GM21528 (cell line): ENCODE results near the gene GRM8.
"Not testable (repeated sequence)": the region's sequence is repeated elsewhere in the genome, so short reads cannot be mapped to it uniquely, and the experiment has no call there.

Experiments used
- ATAC-seq: cut with Tn5 transposase; IDR thresholded peaks from one replicate; pipeline ENCODE4 v1.9.1; 2021; ENCODE audit warnings: mild to moderate bottlenecking, moderate library complexity; ENCODE audit not compliant: unreplicated experiment, low FRiP score

Gene GRM8

GRCh38 chr7:126842451-126842850 lies 410.3 kb downstream of the GRM8 start:
- ATAC-seq = no peak

GRCh38 chr7:126840869-126841268 lies 411.9 kb downstream of the GRM8 start:
- no peak for ATAC-seq

GRCh38 chr7:126839624-126840023 lies 413.1 kb downstream of the GRM8 start:
- ATAC-seq = no peak

- no peak for ATAC-seq
Observed at GRCh38 chr7:126838194-126838593, 414.5 kb downstream of the GRM8 start.

- not testable (repeated sequence) for ATAC-seq
Observed at GRCh38 chr7:126831241-126831640, 421.5 kb downstream of the GRM8 start.

GRCh38 chr7:126820925-126821324 lies 431.8 kb downstream of the GRM8 start:
- ATAC-seq = no peak

- no peak for ATAC-seq
Observed at GRCh38 chr7:126819197-126819484, 433.6 kb downstream of the GRM8 start.

- ATAC-seq = no peak
Observed at GRCh38 chr7:126818393-126819196, 434.1 kb downstream of the GRM8 start.

- ATAC-seq = no peak
Observed at GRCh38 chr7:126809188-126809587, 443.6 kb downstream of the GRM8 start.

GRCh38 chr7:126806614-126807013 lies 446.1 kb downstream of the GRM8 start:
- no peak for ATAC-seq

- no peak for ATAC-seq
Observed at GRCh38 chr7:126805351-126805750, 447.4 kb downstream of the GRM8 start.

GRCh38 chr7:126804604-126805003 lies 448.1 kb downstream of the GRM8 start:
- ATAC-seq = peak; percentile 81

- ATAC-seq = no peak
Observed at GRCh38 chr7:126803990-126804389, 448.8 kb downstream of the GRM8 start.

- ATAC-seq = peak; percentile 92
Observed at GRCh38 chr7:126803060-126803665, 449.6 kb downstream of the GRM8 start.

- ATAC-seq = no peak
Observed at GRCh38 chr7:126801733-126802132, 451.0 kb downstream of the GRM8 start.

GRCh38 chr7:126799541-126799940 lies 453.2 kb downstream of the GRM8 start:
- ATAC-seq = no peak

GRCh38 chr7:126792521-126792920 lies 460.2 kb downstream of the GRM8 start:
- no peak for ATAC-seq

GRCh38 chr7:126791306-126791705 lies 461.4 kb downstream of the GRM8 start:
- no peak for ATAC-seq

GRCh38 chr7:126790763-126791162 lies 462.0 kb downstream of the GRM8 start:
- ATAC-seq = no peak

GRCh38 chr7:126783613-126784012 lies 469.1 kb downstream of the GRM8 start:
- no peak for ATAC-seq

- ATAC-seq = peak; percentile 65
Observed at GRCh38 chr7:126780993-126781392, 471.7 kb downstream of the GRM8 start.

GRCh38 chr7:126778101-126778500 lies 474.6 kb downstream of the GRM8 start:
- ATAC-seq = no peak
